ENCODE results near the gene SMURF2.

SMURF2 gene

GRCh38 chr17:64687376-64687775 is 25.3 kb upstream of the SMURF2 start:
- H3K4me1 Mint-ChIP-seq: no peaks in the 10 kb centered on the region
- H3K4me3 Mint-ChIP-seq: no peak overlapping the region
- H3K27ac Mint-ChIP-seq: no peak overlapping the region

GRCh38 chr17:64686705-64687104 is 24.6 kb upstream of the SMURF2 start:
- Mint-ChIP-seq H3K36me3 (ENCODE audit: low read depth) (no peaks in the 10 kb centered on the region), H3K4me1 (no peaks in the 10 kb centered on the region), H3K9me3 (no peaks in the 10 kb centered on the region), H3K4me3 (no peak overlapping the region), H3K27me3 (ENCODE audit: low read depth) (no peaks in the 10 kb centered on the region), H3K27ac (no peak overlapping the region)
- TF ChIP-seq, protein P1, sequence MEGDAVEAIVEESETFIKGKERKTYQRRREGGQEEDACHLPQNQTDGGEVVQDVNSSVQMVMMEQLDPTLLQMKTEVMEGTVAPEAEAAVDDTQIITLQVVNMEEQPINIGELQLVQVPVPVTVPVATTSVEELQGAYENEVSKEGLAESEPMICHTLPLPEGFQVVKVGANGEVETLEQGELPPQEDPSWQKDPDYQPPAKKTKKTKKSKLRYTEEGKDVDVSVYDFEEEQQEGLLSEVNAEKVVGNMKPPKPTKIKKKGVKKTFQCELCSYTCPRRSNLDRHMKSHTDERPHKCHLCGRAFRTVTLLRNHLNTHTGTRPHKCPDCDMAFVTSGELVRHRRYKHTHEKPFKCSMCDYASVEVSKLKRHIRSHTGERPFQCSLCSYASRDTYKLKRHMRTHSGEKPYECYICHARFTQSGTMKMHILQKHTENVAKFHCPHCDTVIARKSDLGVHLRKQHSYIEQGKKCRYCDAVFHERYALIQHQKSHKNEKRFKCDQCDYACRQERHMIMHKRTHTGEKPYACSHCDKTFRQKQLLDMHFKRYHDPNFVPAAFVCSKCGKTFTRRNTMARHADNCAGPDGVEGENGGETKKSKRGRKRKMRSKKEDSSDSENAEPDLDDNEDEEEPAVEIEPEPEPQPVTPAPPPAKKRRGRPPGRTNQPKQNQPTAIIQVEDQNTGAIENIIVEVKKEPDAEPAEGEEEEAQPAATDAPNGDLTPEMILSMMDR (IDR thresholded peaks at IDR 0.05; ENCODE audit: unreplicated experiment in 3 of 3): no peak

More at GRCh38 chr17:64687376-64687775, 25.3 kb upstream of the SMURF2 start:
- Mint-ChIP-seq H3K36me3 (ENCODE audit: low read depth) (no peaks in the 10 kb centered on the region), H3K27me3 (ENCODE audit: low read depth) (no peaks in the 10 kb centered on the region), H3K9me3 (no peaks in the 10 kb centered on the region)
- TF ChIP-seq, protein P1 (IDR thresholded peaks at IDR 0.05; ENCODE audit: unreplicated experiment in 3 of 3): no peak

- H3K27ac Mint-ChIP-seq: no peak overlapping the region
- TF ChIP-seq, protein P1 (IDR thresholded peaks at IDR 0.05; ENCODE audit: unreplicated experiment in 3 of 3): no peak
- no peak overlapping the region for H3K4me3 Mint-ChIP-seq
- no peaks in the 10 kb centered on the region for H3K36me3 Mint-ChIP-seq (ENCODE audit: low read depth)
- no peaks in the 10 kb centered on the region for H3K9me3 Mint-ChIP-seq
- no peaks in the 10 kb centered on the region for H3K27me3 Mint-ChIP-seq (ENCODE audit: low read depth)
- H3K4me1 Mint-ChIP-seq: no peaks in the 10 kb centered on the region
These were observed 23.6 kb upstream of the SMURF2 start for GRCh38 chr17:64685705-64686104.

DNA sequence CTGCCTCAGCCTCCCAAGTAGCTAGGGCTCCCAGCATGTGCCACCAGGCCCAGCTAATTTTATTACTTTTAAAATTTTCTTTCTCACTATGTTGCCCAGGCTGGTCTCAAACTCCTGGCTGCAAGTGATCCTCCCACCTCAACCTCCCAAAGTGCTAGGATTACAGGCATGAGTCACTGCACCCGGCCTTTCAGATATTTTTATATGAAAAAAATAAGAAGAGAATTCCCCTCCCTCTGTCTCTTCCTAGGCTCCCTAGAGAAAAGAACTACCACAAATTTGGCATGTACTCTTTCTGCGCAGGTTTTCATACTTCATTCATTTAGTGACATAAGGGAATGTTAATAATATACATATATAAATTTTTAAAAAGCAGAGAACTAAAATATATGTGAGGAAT is 21.7 kb upstream of the SMURF2 start:
- TF ChIP-seq, protein P1 (IDR thresholded peaks at IDR 0.05; ENCODE audit: unreplicated experiment in 3 of 3): no peak
- H3K36me3 Mint-ChIP-seq (ENCODE audit: low read depth): no peaks in the 10 kb centered on the region
- no peak overlapping the region for H3K4me3 Mint-ChIP-seq
- no peak overlapping the region for H3K27ac Mint-ChIP-seq
- no peaks in the 10 kb centered on the region for H3K4me1 Mint-ChIP-seq
- no peaks in the 10 kb centered on the region for H3K27me3 Mint-ChIP-seq (ENCODE audit: low read depth)
- no peaks in the 10 kb centered on the region for H3K9me3 Mint-ChIP-seq

GRCh38 chr17:64682261-64683181 is 20.4 kb upstream of the SMURF2 start:
- Mint-ChIP-seq H3K9me3 (no peaks in the 10 kb centered on the region), H3K27ac (no peak overlapping the region), H3K4me1 (no peaks in the 10 kb centered on the region), H3K4me3 (no peak overlapping the region), H3K27me3 (ENCODE audit: low read depth) (no peaks in the 10 kb centered on the region), H3K36me3 (ENCODE audit: low read depth) (no peaks in the 10 kb centered on the region)
- TF ChIP-seq, protein P1 (IDR thresholded peaks at IDR 0.05; ENCODE audit: unreplicated experiment in 3 of 3): no peak
